Activated CD8-positive, alpha-beta memory T cell treated with anti-CD3 and anti-CD28 coated beads for 48 hours (primary cell): Measurements from ENCODE around the gene SARS2.

Source experiments
- DNase-seq, 3 experiments: peaks; one replicate each; pipeline ENCODE4 v3.0.0-alpha.2; 2020; ENCODE audit warnings: low read depth in 2 of 3, low spot score in 2 of 3

SARS2 gene

DNA sequence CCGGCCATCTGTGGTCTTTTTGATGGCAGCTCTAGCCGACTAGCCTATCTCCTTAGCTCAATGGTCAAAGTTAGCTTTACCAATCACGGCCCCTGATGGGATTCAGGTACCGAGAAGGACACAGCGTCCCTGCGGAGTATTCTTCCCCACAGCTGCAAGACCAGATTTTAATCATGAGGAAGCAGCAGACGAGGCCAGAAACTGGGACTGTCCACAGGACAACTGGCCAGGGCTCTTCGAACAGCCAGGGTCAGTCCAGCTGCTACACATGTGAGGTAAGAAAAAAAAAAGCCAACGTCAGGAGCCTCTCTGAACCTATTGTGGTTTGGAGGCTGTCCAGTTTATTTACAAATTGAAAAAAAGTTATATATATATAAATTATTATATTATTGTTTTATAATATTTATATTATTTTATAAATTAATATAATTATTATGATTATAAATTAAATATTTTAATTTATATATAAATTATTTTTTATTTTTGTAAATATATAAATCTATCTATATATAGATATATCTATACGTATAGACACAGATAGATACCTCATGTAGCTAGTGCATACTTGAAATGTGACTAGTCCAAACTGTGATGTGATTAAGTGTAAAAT lies 63.3 kb downstream of the SARS2 start:
- no peak for DNase-seq
